Esophagus mucosa (tissue), 1 donor: ENCODE results near the gene GCNT2. TPM values are rescaled to one million over a fixed set of nuclear protein-coding genes. Genes with fewer than 3 reads are reported as not detected.
"Not testable (repeated sequence)": the region's sequence is repeated elsewhere in the genome, so short reads cannot be mapped to it uniquely, and the experiment has no call there.

Source experiments
- ATAC-seq: fragments of 200-7000 bp; cut with Tn5 transposase; one replicate; pipeline ENCODE4 v1.9.1; 2020
- total RNA-seq: library from RNA; stranded (reverse); gene quantifications from one replicate; pipeline ENCODE4 v1.2.4, GENCODE V29; 2023
- donor health status: DM: yes; HTN: yes; CAD: no.

GCNT2 gene
- total RNA-seq, 1 donor from 2014 or later = 8.1 TPM

DNA sequence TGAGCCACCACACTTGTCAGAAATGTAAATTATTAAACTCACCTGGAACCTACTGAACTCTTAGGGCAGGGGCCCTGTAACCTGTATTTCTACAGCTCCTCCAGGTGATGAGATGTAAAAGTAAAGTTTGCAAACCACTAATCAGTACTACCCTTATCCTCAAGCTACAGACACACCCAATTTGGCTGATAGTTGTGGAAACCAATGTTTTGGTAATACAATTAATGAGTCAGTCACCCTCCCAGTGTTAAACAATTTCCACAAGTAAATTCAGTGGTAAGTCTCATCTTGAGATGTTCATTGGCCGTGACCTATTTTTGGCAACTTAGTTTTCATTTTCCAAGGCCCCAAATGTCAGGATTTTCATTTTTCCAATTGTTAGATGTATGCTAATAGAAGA, 29.6 kb downstream of the GCNT2 start:
- ATAC-seq = peak; percentile 28

DNA sequence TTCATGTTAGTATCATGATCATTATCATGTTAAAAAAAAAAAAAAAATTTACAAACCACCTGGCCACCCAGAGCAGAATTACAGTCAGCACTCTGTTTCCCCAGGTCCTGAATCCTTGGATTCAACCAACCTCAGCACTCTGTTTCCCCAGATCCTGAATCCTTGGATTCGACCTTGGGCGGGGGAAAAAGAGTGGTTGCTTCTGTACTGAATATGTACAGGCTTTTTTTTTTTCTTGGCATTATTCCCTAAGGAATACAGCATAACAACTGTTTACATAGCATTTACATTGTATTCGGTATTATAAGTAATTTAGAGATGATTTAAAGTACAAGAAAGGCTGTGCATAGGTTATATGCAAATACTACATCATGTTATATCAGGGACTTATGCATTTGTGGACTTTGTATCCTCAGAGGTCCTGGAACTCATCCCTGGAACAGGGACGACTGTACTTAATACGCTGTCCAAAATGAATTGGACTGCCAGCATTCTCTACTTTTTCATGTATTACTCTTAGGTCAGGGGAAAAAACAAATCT, 31.2 kb downstream of the GCNT2 start:
- no peak for ATAC-seq

DNA sequence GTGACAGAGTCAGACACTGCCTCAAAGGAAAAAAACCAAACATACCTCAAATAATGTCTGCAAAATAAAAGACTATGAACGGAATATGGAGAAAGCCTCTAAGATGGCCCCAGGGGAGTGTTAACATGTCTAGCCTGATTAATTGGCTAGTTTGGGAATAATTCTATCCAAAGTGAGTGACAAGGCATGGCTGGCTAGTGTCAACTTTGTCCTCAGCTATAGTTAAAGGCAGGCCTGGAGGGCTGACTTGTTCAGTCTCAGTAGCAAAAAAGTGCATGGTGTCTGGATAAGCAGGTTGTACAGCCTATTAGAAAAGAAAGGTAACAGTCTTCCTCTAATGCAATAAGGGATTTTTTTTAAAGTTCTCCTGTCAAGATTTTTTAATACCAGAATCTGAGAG, 32.7 kb downstream of the GCNT2 start:
- peak; percentile 35 for ATAC-seq

DNA sequence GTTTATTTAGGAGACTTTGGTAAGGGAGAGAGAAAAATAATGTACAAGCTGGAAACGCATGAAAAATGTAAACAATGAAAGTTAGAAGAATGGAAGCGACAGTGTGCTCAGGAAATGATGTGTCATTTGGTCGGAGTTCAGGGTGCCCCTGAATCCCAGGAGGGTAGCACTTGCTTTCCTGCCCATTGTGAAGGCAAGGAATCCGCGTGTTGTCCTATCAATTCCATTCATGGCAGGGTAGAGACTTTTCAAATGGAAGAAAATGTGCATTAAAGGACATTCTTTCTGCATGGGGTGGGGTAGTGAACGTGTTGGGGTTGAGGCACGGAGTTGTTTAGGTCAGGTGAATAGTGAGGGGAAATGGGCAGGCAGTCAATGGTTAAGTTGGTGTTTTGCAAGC, 33.7 kb downstream of the GCNT2 start:
- no peak for ATAC-seq

DNA sequence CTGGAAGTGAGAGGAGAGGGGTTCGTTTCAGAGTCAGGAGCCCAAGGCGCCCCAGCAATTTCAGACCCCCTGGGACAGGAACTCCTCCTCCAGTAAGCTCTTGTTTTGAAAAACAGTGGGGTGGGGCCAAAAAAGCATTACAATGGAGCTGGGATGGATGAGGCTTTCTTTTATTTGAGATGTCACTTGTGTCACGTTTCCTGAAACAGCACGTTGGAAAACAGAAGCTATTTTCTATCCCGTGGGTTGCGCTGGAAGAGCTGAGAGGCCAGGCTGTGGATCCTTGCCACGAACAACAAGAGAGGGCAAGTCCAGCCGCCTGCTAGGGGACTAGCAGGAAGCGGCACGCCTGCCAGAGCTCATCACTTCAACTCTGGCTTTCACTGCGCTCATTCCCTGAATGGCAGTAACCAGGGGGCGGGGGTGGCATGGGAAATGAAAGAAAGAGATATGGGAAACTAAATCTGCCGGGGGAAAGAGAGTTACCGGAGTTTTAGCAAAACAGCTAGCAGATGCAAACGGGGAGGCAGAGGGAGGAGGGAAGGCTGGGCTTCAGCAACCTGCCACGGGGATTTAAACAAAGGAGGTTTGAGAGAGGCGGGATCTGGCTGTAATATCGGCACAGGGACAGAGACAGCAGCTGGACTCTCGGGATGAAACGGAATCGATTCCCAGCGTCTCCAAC, 34.6 kb downstream of the GCNT2 start:
- peak; percentile 76 for ATAC-seq

DNA sequence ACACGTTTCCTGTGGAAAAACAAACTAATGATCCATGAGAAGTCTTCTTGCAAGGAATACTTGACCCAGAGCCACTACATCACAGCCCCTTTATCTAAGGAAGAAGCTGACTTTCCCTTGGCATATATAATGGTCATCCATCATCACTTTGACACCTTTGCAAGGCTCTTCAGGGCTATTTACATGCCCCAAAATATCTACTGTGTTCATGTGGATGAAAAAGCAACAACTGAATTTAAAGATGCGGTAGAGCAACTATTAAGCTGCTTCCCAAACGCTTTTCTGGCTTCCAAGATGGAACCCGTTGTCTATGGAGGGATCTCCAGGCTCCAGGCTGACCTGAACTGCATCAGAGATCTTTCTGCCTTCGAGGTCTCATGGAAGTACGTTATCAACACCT, 35.4 kb downstream of the GCNT2 start:
- ATAC-seq = no peak

DNA sequence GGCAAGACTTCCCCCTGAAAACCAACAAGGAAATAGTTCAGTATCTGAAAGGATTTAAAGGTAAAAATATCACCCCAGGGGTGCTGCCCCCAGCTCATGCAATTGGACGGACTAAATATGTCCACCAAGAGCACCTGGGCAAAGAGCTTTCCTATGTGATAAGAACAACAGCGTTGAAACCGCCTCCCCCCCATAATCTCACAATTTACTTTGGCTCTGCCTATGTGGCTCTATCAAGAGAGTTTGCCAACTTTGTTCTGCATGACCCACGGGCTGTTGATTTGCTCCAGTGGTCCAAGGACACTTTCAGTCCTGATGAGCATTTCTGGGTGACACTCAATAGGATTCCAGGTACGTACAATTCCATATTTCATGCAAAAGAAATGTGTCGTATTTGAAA, 35.8 kb downstream of the GCNT2 start:
- no peak for ATAC-seq

DNA sequence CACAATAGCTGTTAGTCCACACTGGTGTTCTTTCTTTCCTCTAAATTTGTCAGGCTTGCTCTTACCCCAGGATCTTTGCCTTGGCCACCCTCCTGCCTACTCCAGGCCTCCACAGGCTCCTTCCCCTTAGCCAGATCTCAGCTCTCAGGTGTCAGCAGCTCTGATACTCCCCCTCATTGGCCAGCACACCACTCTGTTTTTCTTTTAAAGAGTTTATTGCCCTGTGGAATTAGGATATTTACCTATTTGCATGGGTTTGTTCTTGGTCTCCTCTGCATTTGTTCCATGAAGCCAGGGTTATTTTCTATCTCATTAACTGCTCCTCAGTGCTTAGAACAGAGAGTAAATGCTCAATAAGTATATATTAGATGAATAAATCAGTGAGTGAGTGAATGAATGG, 36.8 kb downstream of the GCNT2 start:
- no peak for ATAC-seq

DNA sequence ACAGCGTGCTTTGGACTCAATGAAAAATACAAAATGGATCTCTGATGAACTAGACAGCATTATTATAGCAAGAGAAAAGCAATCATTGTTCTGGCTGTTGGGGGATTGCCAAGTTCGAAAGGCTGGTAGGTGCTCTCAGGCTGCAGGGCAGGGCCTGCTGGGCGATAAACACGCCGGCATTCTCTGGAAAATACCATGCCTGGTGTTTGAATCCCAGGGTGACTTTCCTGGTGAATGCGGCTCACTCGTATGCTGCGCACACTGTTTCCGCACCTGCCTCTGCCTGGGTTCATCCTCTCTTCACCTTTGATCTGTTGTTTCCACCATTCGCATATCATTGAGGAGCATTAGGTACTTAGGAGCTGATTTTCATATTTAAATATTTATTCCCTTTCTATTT, 37.4 kb downstream of the GCNT2 start:
- ATAC-seq = no peak

DNA sequence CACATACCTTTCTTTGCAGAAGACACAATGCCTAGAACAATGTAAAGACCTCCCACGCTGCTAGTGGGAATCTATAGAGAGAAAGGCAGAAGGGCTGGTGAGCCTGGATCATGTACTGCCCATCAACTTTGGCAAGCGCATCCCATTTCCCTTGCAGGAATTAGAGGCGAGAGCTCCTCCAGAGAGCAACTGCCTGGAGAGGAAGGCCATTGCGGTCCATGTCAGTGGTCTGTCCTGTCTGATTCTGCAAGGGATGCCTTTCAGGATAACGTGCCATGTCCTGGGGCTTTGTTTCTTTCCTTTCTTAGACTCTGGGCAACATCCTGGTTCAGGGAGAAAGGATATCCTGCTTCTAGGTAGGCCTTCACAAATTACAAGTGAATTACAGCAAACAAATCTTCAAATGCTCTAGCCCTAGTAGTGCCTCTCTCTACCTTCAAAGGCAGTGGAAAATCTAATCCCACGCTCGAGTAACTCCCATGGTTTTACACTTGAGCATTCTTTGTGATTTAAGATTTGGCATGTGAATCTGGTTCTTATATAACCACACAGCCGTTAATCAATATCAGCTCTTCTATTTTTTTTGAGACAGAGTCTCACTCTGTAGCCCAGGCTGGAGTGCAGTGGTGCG, 38.5 kb downstream of the GCNT2 start:
- no peak for ATAC-seq

DNA sequence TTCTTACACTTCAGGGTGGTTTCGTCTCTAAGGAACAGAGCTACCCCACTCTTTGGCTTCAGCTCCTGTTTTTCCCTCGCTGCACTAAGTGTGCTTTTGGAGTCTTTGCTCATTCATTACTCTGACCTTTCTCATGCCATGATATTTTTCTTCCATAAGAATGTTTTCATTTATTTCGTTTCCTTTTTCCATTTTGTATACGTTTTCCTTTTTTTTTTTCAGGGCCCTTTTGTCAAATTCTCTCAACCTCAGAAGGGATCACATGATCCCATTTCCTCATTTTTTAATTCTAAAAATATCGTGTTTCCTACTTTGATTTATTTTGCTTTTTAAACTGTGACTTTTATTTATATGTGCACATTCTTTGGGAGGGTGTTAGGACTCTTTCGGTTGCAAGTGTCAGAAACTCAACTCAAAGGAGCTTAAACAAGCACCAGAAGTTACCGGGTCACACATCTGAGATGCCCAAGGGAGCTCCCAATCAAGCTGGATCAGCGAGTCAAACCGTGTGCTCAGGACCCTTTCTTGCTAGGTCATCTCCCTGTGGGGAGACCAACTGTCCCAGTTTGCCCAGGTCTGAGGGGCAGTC, 40.6 kb downstream of the GCNT2 start:
- no peak for ATAC-seq

DNA sequence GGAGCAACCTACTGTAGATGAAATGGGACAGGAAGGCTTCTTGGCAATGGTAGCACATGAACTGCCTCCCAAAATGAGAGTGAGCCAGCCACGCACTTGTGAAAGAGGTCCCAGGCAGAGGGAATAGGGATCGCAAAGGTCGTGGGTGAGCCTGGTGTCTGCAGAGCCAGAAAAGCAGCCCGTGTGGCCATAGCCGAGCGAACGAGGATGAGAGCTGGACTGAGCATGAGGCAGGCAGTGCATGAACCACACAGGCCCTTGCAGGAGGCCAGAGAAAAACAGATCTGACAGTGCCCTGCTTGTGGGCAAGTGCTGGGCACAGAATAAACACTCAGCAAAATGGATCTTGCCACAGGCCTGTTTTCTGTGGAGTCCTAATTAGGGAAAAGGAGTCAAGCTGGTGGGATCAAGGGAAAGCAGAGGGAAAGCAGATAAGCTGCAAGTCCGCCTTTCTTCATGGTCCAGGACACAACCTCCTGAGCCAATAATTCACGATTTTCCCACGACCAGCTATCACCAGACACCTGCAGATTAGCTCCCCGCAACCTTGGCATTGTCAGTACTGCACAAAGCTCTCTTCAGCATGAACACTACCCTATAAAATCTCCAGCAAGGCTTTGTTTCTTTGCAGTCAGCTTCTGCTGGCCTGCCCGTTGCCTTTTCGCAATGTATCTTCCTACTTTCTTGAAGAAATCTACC, 44.0 kb downstream of the GCNT2 start:
- no peak for ATAC-seq

DNA sequence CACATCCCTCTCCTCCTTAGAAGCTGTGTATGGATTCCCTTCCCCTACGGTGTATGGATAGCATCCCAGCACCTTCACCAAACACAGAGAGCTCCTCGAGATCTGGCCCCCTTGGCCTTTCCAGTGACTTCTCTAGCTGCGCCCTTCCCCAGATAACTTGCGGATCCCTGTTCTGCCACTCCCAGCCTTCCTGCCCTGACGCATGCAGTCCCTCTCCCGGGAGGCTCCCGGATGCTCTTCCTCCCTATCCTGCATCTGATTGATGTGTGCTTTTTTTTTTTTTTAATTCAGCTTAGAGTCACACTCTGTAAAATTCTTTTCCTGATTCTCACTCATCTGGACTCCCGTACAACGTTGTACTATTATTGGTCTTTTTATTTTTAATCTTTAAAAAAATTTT, 44.8 kb downstream of the GCNT2 start:
- ATAC-seq = no peak

DNA sequence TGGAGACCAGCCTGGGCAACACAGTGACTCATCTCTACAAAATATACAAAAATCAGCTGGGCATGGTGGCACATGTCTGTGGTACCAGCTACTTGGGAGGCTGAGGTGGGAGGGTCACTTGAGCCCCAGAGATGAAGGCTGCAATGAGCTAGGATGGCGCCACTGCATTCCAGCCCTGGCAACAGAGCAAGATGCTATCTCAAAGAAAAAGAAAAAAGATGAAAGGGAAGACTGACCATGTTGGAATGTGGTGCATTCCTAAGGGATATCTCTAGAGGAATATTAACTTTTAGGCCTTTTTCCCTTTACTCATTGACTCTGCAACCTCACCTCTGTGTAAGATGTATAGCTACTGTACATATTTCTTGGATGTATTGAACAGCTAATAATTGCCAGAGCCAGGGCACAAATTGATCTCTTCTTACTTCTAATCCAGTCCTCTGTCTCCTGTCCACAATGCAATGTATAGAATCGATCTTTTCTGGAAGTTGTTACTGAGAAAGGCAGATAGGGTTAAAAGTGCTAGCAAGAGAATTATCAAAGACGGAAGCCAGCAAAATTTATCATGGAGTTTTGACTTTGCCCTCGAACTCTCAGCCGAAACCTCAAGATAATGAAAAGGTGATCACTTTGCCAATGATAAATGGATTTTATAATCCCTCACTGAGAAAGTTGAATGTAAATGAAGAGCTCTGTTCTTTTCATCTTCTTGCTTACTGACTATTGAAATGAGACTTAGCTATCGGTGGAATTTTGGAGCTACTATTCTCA, 46.3 kb downstream of the GCNT2 start:
- ATAC-seq = no peak

DNA sequence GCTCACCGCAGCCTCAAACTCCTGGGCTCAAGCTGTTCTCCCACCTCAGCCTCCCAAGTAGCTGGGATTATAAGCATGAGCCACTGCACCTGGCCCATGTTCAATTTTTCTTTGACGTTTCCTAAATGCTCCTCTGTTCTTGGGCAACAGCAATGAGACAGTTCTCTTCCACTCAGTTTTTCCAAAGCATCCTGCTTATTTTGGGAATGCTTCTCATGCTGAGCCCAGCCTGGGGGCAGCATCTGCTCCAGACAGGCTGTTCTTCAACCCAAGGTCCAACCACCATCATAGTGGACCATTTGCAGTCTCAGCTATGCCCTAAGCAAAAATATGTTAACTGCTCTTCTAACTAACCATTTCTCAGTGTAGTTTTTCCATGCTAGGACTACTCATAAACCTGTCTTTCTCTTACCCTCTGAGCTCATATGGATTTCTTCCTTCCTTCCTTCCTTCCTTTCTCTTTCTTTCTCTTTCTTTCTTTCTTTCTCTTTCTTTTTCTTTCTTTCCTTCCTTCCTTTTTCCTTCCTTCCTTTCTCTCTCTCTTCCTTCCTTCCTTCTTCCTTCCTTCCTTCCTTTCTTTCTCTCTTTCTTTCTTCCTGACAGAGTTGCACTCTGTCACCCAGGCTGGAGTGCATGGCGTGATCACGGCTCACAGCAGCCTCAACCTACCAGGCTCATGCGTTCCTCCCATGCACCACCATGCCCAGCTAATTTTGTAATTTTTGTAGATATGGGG, 48.4 kb downstream of the GCNT2 start:
- ATAC-seq = no peak

DNA sequence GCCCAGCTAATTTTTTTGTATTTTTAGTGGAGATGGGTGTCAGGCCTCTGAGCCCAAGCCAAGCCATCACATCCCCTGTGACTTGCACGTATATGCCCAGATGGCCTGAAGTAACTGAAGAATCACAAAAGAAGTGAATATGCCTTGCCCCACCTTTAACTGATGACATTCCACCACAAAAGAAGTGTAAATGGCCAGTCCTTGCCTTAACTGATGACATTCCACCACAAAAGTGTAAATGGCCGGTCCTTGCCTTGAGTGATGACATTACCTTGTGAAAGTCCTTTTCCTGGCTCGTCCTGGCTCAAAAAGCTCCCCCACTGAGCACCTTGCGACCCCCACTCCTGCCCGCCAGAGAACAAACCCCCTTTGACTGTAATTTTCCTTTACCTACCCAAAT, 54.4 kb downstream of the GCNT2 start:
- ATAC-seq = not testable (repeated sequence)

DNA sequence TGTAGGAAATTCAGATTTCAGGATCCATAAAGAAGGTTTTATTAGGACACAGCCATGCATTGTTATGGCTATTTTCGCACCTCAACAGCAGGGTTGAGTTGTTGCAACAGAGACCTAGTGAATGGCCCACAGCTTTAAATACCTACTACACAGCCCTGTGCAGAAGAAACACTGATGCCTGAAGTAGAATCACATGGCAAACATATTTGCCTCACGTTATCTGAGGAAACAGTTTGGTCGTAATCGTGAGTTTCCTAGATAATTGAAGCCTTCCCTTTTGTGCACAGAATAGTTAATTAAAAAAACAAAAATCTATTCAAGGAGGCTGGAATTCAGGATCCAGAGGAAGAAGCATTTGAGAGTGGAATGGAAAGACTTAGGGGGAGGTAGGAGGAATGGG, 55.1 kb downstream of the GCNT2 start:
- ATAC-seq = no peak

DNA sequence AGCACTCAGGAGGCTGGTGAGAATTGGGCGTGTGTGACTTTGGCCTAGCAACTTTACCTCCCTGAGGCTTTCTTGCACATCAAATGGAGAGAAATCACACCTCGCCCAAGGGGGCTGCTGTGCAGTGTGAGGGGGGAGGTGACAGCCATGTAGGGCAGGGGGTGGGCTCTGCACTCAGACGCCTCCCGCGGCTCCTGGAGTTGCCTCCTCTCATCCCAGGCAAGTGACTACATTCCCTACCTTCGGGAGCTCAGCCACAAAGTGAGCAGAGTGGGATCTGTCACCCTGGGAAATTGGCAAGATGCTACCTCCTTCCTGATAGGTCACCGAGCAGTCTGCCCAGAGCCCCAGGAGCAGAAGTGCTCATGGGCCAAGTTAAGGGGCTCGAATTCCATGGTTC, 56.0 kb downstream of the GCNT2 start:
- ATAC-seq = no peak

DNA sequence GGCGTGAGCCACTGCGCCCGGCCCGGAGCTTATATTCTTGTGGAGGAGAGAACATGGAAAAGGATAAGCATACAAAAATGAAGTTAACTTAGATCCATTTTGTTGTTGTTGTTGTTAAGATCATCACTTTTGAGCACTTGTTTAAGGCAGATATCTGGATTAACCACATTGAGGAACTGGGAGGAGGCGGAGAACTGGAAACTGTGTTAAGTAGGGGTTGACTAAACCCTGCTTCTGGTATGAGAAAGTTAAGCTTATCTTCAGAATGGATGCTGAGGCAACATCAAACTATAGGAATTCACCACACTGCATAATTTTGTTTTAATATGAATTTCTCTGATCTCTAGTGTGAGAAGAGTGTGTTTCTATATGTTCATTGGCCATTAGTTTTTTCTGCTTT, 57.6 kb downstream of the GCNT2 start:
- ATAC-seq = no peak

DNA sequence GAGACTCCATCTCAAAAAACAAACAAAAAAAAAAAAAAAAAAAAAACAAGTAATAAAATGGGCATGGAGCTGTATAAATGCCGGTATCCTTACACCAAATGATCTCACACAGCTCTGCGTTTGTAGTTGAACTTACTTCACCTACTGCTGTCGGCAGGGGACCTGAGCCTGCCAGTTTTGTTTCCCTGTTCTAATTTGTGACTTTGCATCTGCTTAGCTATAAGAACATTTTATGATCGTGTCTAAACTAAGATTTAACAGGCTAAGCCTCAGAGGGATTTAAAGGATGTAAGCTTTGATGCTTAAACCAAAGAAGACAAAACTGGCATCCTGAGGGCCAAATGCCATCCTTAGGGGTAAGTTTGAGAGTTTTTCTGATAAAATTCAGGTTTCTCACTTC, 58.7 kb downstream of the GCNT2 start:
- no peak for ATAC-seq

DNA sequence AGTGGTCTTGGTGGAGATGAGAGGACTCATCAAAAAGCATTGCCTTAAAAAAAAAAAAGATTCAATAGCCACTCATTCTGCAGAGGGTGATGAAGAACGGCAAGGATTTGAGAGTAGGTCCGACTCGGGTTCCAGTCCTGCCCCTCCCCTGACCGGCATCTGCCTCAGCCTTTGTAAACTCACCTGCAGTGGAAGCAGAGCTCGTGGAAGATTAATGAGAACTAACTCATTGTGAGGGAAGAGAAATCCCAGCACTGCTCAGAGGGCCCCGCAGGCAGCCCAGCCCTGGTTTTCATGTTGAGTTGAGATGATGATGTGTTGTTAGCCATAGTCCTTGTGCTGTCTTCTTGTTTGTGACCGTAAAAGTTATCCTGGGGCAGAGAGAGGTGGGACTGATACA, 59.4 kb downstream of the GCNT2 start:
- ATAC-seq = no peak

DNA sequence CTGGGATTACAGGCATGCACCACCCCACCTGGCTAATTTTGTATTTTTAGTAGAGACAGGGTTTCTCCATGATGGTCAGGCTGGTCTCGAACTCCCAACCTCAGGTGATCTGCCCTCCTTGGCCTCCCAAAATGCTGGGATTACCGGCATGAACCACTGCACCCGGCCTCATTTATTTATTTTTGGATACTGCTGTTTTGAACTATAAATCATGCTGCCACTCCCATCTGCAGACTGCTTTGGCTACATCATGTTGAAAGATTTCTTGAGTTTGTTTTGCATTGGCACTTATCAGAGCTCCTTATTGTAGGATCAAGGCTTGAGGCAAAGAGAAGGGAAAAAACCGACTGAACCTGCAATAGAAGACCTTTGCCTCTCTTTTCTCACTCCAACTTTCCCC, 60.3 kb downstream of the GCNT2 start:
- not testable (repeated sequence) for ATAC-seq
